Measurements from ENCODE around the gene KLHDC10.
"Not testable (repeated sequence)": the region's sequence is repeated elsewhere in the genome, so short reads cannot be mapped to it uniquely, and the experiment has no call there.

The KLHDC10 gene

GRCh38 chr7:130139193-130139960 lies 69.0 kb downstream of the KLHDC10 start:
- DNase-seq (ENCODE audit: extremely low read depth in 1 of 2, low read depth in 1 of 2): no peak

- no peak for DNase-seq (ENCODE audit: extremely low read depth in 1 of 2, low read depth in 1 of 2)
Observed at GRCh38 chr7:130140551-130141160, 70.3 kb downstream of the KLHDC10 start.

DNA sequence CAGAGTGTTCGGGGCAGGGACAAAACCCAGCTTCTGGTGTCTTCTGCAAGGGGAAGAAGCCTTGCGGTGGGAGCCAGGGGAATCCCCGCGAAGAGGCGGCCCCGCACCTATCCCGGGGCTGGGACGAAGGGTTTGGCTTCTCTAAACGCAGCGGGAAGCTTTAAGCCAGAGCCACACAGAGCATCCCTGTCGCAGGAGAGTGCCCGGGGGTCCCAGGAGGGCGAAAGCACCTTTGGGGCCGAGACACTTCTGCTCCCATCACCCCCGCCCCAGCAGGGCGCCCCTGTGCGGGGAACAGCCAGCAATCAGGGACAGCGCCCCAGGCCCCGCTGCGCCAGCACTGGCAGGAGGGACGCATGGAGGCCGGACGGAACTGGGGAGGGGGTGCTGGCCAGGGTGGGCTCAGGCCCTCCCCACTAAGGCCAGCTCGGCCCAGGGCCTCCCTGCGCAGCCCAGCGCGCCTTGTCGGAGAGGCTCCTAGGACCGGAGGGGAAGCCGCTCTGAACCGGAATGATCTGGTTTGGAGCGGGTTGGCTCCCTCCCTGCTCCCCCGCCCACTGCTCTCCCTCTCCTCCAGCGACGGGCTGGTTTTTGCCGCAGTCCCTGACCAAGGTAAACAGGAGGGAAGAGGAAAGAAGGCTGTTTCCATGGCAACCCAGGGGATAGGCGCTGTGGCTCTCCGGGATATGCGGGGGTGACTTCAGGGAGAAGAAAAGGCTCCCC lies 71.0 kb downstream of the KLHDC10 start:
- DNase-seq (ENCODE audit: extremely low read depth in 1 of 2, low read depth in 1 of 2): no peak

GRCh38 chr7:130141884-130142653 lies 71.7 kb downstream of the KLHDC10 start:
- no peak for DNase-seq (ENCODE audit: extremely low read depth in 1 of 2, low read depth in 1 of 2)

- no peak for DNase-seq (ENCODE audit: extremely low read depth in 1 of 2, low read depth in 1 of 2)
Observed at GRCh38 chr7:130142654-130143333, 72.5 kb downstream of the KLHDC10 start.

- no peak for DNase-seq (ENCODE audit: extremely low read depth in 1 of 2, low read depth in 1 of 2)
Observed at GRCh38 chr7:130143334-130143732, 73.0 kb downstream of the KLHDC10 start.

DNA sequence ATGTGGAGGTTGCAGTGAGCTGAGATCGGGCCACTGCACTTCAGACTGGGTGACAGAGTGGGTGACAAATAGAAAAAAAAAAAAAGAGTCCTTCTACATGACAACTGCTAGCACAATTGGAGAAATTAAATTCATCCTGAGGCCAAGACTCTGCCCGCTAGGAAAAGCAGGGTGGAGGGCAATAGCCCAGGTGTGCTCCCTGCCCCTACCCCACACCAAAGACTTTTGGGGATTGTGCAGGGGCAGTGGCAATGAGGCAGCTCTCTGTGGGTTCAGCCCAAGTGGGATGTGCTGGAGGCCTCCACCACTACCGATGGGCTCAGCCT lies 73.6 kb downstream of the KLHDC10 start:
- no peak for DNase-seq (ENCODE audit: extremely low read depth in 1 of 2, low read depth in 1 of 2)

DNA sequence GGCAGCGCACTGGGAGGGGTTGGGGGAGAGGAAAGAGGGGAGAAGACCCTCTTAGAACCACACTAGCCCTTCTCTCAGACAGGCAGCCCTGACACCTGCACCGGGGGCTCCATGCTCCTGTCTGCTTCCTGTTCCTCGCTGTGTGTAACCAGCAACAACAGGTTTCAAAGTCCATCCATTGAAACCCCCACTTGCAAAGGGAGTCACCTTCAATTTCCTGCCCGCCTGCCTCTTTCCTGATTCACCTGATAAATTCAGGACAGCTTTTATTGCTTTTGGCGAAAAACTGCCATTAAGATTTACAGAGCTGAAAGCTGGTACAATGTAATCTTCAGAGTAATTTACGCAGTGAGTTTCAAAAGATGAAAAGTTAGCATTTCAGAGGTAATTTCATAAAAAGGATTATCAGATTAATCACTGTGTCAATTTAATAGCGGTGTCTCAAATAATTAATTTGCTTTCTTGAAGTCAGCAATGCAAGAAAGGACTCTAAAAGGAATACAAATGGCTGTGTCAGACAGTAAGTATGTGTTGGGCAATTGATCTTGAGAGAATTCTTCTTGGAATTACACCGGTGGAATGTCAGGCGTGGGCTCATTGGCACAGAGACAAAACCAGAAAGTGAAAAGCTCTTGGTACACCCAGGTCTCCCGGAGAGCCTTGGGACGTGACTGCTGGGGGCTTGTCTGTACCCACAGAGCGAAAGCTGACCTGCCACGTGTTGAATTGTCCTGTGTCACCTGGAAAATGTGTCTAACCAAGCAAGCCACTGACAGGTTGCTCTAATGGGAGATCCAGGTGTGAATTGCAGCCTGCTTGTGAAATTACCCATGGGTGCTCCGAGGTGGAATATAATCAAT lies 74.2 kb downstream of the KLHDC10 start:
- DNase-seq (ENCODE audit: extremely low read depth in 1 of 2, low read depth in 1 of 2): no peak

GRCh38 chr7:130145424-130146100 lies 75.2 kb downstream of the KLHDC10 start:
- DNase-seq (ENCODE audit: extremely low read depth in 1 of 2, low read depth in 1 of 2): no peak

DNA sequence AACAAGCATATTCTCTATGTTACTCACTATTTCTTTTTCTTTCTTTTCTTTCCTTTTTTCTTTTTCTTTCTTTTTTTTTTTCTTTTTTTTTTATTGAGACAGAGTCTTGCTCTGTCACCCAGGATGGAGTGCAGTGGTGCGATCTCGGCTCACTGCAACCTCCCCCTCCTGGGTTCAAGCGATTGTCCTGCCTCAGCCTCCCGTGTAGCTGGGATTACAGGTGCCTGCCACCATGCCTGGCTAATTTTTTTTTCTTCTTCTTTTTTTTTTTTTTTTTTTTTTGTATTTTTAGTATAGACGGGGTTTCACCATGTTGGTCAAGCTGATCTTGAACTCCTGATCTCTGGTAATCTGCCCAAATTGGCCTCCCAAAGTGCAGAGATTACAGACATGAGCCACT lies 75.8 kb downstream of the KLHDC10 start:
- DNase-seq (ENCODE audit: extremely low read depth in 1 of 2, low read depth in 1 of 2): not testable (repeated sequence)

DNA sequence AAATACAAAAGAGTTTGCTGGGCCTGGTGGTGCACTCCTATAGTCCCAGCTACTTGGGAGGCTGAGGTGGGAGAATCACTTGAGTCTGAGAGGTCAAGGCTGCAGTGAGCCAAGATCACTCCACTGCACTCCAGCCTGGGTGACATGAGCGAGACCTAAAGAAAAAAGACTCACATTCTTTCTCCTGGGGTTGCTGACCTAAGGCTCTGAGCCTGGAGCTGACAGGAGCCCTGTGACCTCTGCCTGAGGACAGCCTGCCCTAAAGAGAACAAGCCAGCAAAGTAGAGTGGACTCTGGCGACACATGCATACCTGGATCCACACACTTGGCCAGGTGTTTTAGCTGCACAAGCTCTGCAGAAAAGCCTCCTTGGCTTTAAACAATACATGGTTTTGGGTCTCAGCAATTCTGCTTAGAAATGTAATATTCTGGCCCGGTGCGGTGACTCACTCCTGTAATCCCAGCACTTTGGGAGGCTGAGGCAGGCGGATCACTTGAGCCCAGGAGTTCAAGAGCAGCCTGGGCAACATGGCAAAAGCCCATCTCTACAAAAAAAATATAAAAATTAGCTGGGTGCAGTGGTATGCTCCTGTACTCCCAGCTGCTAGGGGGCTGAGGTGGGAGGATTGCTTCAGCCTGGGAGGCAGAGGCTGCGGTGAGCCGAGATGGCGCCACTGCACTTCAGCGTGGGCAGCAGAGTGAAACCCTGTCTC lies 76.5 kb downstream of the KLHDC10 start:
- DNase-seq (ENCODE audit: extremely low read depth in 1 of 2, low read depth in 1 of 2): no peak

DNA sequence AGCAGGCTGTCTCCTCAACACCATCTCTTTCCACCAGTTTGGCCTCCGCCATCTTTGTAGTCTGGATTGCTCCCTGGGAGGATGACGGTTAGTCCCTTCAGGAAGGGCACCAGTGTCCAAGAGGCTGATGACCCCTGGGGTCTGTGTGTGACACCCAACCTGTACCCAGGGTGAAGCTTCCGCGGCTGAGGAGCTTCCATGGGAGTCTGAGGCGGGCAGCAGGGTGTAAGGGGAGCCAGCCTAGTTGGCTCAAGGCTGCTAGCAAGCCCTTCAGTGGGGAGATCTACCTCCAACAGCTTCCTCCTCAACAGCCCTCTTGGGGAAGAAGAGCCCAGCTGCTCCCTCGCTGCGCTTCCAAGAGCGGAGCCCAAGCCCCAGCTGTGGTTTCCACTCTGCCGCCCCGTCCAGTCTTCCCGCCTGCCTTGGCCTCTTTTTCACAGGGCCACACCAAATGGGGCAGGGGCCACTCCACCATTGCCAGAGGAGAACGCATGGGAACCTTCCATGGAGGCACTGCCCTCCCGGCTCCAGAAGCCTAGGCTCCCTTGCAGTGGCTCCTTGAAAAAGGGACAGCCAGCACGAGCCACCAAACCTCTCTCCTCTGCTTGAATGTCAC lies 77.5 kb downstream of the KLHDC10 start:
- no peak for DNase-seq (ENCODE audit: extremely low read depth in 1 of 2, low read depth in 1 of 2)

- DNase-seq (ENCODE audit: extremely low read depth in 1 of 2, low read depth in 1 of 2): no peak
Observed at GRCh38 chr7:130148561-130148960, 78.2 kb downstream of the KLHDC10 start.

GRCh38 chr7:130149281-130150139 lies 79.2 kb downstream of the KLHDC10 start:
- no peak for DNase-seq (ENCODE audit: extremely low read depth in 1 of 2, low read depth in 1 of 2)

GRCh38 chr7:130150587-130150986 lies 80.3 kb downstream of the KLHDC10 start:
- DNase-seq (ENCODE audit: extremely low read depth in 1 of 2, low read depth in 1 of 2): no peak

DNA sequence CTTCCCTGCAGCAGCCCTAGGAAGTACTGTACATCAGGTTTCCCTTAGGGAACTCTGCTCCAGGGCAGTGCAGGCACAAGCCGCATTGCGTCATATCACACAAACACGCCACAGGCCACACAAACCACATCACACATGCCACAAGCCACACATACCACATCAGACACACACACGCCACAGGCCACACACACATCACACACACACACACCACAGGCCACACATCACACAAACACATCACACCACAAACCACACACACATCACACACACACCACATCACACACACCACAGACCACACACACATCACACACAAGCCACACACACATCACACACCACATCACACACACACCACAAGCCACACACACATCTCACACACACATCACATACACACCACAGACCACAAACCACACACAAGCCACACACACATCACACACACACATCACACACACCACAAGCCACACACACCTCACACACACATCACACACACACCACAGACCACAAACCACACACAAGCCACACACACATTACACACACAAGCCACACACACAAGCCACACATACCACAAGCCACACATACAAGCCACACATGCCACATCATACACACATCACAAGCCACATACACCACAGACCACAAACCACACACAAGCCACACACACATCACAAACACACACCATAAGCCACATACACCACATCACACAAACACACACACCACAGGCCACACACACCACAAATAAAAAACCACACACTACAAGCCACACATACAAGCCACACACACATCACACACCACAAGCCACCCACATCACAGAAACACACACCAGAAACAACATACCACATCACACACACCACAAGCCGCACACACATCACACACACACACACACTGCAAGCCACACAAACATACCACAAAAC lies 81.5 kb downstream of the KLHDC10 start:
- peak in 1 of 2 donors; percentile 9 for DNase-seq (ENCODE audit: extremely low read depth in 1 of 2, low read depth in 1 of 2)

Data from activated CD8-positive, alpha-beta memory T cell treated with anti-CD3 and anti-CD28 coated beads for 1 hour (primary cell).